RCC 7860 (cell line): ENCODE results near the gene MRGPRX4.
"Not testable (repeated sequence)": the region's sequence is repeated elsewhere in the genome, so short reads cannot be mapped to it uniquely, and the experiment has no call there.

Experiments
- DNase-seq: peaks from one replicate; pipeline ENCODE4 v3.0.0-alpha.2; 2015; ENCODE audit warnings: low spot score
- FAIRE-seq: peaks from 2 replicates; lab custom pipeline; 2012; peaks lifted over from hg19 to GRCh38; lab: Jason Lieb, UNC

Gene MRGPRX4

GRCh38 chr11:18172666-18173065 lies at the start of gene MRGPRX4:
Gene MRGPRX4, plus strand, starts transcription at chr11:18172837. Its CDS starts 420 bp downstream, at chr11:18173257.
- FAIRE-seq (no peak), DNase-seq (no peak)

GRCh38 chr11:18131115-18131514 lies 41.5 kb upstream of the MRGPRX4 start:
- FAIRE-seq, result not testable (repeated sequence)

DNA sequence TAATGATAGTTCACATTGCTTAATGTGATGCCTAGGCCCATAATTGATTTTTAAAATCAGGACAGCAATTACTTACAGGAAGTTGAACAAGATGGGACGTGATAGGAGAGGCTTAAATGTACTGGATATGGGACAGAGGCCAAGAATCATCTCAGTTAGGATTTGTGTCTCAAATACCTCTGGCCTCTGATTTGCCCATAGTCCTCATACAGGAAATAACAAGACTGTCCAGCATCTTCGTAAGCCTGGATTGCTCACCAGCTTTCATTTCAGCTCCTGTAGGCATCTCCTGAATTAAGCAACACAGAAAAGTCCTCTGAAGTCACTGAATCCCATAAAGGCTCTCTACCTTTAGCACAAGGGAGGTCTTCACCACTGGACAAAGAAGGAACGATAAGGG lies 40.3 kb upstream of the MRGPRX4 start, which contains the start of gene MRGPRX3:
Gene MRGPRX3 (plus strand): TSS at position 231 of the 400 bp plus-strand sequence. CDS start 4,632 bp downstream, outside the sequence.
- DNase-seq, result no peak
- FAIRE-seq, result no peak

More at GRCh38 chr11:18131115-18131514, 41.5 kb upstream of the MRGPRX4 start:
- DNase-seq, result not testable (repeated sequence)

- FAIRE-seq, result no peak
- no peak for DNase-seq
These were observed 37.3 kb upstream of the MRGPRX4 start for GRCh38 chr11:18135308-18135707.

GRCh38 chr11:18137186-18137800 lies 35.3 kb upstream of the MRGPRX4 start:
- FAIRE-seq, result no peak
- no peak for DNase-seq

GRCh38 chr11:18140145-18140544 lies 32.5 kb upstream of the MRGPRX4 start:
- peak; percentile 1 for DNase-seq
- no peak for FAIRE-seq

DNA sequence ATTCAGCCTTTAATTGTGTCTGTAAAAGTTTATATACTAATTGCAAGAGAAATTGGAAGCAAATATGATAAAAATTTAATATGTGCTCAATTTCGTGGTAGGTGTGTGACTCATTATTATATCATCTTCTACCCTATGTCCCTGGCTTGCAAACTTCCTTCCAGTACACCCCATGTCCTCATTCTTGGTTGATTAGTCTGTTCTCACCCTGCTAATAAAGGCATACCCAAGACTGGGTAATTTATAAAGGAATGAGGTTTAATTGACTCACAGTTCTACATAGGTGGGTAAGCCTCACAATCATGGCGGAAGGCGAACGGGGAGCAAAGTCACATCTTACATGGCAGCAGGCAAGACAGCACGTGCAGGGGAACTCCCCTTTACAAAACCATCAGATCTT lies 28.4 kb upstream of the MRGPRX4 start:
- DNase-seq (peak; percentile 18), FAIRE-seq (no peak)

DNA sequence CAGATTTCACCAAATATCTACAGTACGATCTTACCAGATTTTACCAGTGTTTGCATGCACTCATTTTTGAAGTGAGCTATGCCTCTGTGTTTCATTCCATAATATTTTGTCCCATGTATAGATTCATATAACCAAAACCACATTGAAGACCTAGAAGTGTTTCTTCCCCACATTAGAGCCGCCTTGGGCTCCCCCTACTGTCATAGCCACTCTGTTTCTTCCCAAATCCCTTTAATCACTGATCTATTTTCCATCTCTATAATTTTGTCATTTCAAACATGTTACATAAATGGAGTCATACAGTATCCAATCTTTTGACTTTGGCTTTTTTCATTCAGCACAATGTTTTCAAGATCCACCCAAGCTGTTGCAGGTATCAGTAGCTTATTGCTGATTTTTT lies 27.6 kb upstream of the MRGPRX4 start:
- no peak for DNase-seq
- no peak for FAIRE-seq

- DNase-seq (no peak), FAIRE-seq (no peak)
These were observed 26.8 kb upstream of the MRGPRX4 start for GRCh38 chr11:18145837-18146236.

DNA sequence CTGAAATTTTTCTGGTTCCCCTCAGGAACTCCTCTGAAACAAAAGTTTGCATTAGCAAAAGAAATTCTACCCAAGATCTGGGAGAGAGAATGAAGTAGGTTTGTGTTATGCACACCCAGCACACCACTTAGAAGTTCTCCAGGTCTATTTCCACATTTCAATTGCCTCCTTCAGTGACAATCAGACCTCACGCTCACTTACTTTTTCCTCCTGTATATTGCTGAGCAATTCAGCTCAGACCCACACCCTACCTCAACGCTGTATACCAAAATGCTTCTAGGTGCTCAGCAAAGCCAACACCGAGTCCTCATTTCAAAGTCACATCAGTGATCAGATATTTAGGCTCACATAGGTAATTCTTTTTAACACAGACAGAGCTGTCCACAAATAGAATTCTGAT lies 21.1 kb upstream of the MRGPRX4 start:
- DNase-seq (no peak), FAIRE-seq (no peak)

DNA sequence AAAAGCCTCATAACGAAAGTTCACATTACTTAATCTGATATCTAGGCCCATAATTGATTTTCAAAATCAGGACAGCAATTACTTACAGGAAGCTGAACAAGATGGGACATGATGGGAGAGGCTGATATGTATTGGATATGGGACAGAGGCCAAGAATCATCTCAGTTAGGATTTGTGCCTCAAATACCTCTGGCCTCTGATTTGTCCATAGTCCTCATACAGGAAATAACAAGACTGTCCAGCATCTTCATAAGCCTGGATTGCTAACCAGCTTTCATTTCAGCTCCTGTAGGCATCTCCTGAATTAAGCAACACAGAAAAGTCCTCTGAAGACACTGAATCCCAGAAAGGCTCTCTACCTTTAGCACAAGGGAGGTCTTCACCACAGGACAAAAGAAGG lies 4.3 kb upstream of the MRGPRX4 start:
- FAIRE-seq, result no peak
- DNase-seq, result no peak

DNA sequence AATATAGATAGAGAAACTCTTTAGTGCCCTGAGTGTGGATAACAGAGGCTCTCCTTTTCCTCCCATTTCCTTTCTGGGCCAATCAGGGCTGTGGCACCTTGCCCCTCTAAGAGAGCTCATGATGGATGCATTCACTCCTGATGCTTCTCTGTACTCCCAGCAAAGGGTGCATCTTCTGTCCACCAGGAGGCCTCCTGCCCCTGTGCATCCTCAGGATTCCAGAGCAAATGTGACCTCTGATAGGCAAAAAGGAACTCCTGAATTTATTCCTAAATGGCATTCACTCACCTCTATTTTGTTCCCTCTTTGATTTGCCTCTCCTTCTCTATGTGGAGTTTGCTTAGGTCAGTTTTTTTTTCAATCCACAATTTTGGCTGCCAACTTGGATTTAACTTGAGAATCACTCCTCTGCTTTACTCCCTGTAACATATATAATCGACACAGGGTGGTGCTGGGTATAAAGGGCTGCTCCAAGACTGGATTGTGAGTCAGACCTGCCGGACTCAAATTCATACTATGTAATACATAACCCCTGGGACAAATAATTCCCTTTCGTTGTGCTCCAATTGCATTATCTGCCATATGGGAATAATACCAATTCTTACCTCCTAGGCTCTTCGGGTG lies 1.1 kb upstream of the MRGPRX4 start:
- FAIRE-seq (no peak), DNase-seq (no peak)

DNA sequence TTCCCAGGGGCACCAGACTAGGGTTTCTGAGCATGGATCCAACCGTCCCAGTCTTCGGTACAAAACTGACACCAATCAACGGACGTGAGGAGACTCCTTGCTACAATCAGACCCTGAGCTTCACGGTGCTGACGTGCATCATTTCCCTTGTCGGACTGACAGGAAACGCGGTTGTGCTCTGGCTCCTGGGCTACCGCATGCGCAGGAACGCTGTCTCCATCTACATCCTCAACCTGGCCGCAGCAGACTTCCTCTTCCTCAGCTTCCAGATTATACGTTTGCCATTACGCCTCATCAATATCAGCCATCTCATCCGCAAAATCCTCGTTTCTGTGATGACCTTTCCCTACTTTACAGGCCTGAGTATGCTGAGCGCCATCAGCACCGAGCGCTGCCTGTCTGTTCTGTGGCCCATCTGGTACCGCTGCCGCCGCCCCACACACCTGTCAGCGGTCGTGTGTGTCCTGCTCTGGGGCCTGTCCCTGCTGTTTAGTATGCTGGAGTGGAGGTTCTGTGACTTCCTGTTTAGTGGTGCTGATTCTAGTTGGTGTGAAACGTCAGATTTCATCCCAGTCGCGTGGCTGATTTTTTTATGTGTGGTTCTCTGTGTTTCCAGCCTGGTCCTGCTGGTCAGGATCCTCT lies 709 bp downstream of the MRGPRX4 start:
- FAIRE-seq, result no peak

DNA sequence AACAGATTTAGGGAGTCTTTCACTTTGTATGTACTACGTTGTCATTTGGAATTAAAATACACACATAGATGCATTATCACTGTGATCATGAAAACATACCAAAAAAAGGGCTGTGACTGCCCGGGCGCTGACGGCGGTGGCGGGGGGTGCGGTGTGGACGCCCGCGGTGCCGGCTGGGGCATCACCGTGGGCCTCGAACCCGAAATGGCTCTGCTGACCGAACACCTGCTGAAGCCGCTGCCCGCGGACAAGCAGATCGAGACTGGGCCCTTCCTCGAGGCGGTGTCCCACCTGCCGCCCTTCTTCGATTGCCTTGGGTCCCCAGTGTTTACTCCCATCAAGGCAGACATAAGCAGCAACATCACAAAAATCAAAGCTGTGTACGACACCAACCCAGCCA lies 16.2 kb downstream of the MRGPRX4 start:
- FAIRE-seq (no peak), DNase-seq (no peak)

More for the DNA sequence above, 709 bp downstream of the MRGPRX4 start:
- no peak for DNase-seq

GRCh38 chr11:18189476-18190245 lies 17.0 kb downstream of the MRGPRX4 start:
- FAIRE-seq, DNase-seq: not testable (repeated sequence)

DNA sequence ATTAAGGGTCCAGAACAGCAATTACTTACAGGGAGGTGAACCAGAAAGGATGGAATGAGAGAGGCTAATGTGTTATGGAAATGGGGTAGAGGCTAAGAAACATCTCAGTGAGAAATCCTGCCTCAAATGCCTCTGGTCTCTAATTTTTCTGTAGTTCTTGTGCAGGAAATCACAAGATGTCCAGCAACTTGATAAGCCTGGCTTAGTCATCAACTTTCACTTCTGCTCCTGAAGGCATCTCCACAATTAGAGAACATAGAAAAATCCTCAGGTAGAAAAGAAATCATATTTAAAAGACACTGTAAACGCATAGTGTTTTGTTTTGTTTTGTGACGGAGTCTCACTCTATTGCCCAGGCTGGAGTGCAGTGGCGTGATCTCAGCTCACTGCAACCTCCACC lies 18.7 kb downstream of the MRGPRX4 start:
- FAIRE-seq, result no peak
- no peak for DNase-seq

- FAIRE-seq (no peak), DNase-seq (no peak)
These were observed 20.4 kb downstream of the MRGPRX4 start for GRCh38 chr11:18193010-18193409.

DNA sequence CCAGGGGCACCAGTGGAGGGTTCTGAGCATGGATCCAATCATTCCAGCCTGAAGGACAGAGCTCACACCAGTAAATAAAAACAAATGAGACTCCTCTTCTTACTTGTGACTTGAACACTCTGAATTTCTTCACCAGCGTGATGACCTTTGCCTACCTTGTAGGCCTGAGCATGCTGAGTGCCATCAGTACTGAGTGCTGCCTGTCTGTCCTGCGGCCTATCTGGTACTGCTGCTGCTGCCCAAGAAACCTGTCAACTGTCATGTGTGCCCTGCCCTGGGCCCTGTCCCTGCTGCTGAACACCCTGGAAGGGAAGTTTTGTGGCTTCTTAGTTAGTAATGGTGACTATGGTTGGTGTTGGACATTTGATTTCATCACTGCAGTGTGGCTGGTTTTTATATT lies 23.9 kb downstream of the MRGPRX4 start:
- DNase-seq, result no peak
- no peak for FAIRE-seq

DNA sequence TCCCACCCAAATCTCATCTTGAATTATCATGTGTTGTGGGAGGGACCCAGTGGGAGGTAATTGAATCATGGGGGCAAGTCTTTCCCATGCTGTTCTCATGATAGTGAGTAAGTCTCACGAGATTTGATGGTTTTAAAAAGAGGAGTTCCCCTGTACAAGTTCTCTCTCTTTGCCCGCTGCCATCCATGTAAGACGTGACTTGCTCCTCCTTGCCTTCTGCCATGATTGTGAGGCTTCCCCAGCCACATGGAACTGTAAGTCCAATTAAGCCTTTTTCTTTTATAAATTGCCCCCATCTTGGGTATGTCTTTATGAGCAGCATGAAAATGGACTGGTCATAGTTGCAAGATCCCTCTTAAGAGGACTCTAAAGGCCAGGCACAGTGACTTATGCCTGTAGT lies 25.1 kb downstream of the MRGPRX4 start:
- FAIRE-seq, DNase-seq: not testable (repeated sequence)

DNA sequence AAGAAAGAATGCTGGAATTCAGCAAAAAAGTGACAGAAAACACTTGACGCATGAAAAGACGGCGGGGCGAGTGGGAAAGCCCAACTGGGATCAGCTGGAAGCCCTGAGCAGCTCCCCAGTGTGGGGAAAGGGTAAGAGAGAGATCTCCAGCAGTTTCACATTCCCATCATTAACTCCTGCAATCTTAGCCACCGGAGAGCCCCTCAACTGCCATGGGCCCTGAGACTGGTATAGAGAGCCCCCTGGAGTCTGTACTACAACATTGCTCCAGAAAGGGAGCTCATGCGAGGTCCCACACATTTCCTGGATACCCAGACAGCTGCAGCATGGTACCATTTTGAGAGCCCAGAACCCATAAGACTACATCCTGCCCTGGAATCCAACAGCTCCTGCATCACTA lies 31.1 kb downstream of the MRGPRX4 start:
- FAIRE-seq, result no peak
- DNase-seq, result no peak

DNA sequence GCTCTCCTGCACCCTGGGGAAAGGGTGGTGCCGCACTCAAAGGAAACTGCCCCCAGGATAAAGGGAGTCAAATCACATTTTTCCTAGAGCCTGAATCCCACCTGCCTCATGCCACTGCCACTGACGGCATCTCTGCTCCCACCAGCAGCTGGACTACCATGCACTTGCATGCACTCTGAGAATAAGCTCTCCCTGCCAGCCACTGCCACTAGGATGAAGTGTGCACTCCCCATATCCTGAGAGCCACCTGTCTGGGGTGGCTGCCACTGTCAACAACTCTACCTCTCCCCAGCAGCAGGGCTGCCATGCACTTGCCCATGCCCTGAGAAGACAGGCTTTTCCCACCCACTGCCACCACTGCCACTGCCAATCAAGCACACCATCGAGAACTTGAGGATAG lies 31.6 kb downstream of the MRGPRX4 start:
- DNase-seq (no peak), FAIRE-seq (no peak)
